T47D (cell line): Measurements from ENCODE around the gene ADAMTS17.

Experiments
- DNase-seq, 2 experiments: peaks; one replicate each; pipeline versions ENCODE4 v3.0.0 to v3.0.0-alpha.2; 2011 to 2012; ENCODE audit warnings: low read depth in 1 of 2, low spot score in 1 of 2
- JUND ChIP-seq: IDR thresholded peaks from 2 replicates; pipeline ENCODE4 v1.6.1; 2012; ENCODE audit warnings: low read depth
- in situ Hi-C: cut with HindIII; loops from 2 replicates; pipeline ENCODE4 v1.10.0; 2016; ENCODE audit warnings: low sequenced_read_pairs, low pct_unique_long_range_greater_than_20kb

ADAMTS17 gene

GRCh38 chr15:100242989-100243388 is 98.8 kb downstream of the ADAMTS17 start:
- in situ Hi-C loops: no loop called here
- DNase-seq: no peak
- TF ChIP-seq JUND: no peak

GRCh38 chr15:100241572-100242482 is 99.9 kb downstream of the ADAMTS17 start:
- in situ Hi-C loops: no loop called here
- peak in 1 of 2 experiments; percentile 67 for DNase-seq
- no peak for TF ChIP-seq JUND

- no peak for TF ChIP-seq JUND
- no peak for DNase-seq
- in situ Hi-C loops: no loop called here
Measured at GRCh38 chr15:100236981-100237720, 104.6 kb downstream of the ADAMTS17 start.

- in situ Hi-C loops: no loop called here
- TF ChIP-seq JUND: no peak
- DNase-seq: no peak
Measured at GRCh38 chr15:100235030-100235617, 106.7 kb downstream of the ADAMTS17 start.

- no peak for DNase-seq
- TF ChIP-seq JUND: no peak
- in situ Hi-C loops: no loop called here
Measured at GRCh38 chr15:100234158-100235029, 107.4 kb downstream of the ADAMTS17 start.

- in situ Hi-C loops: no loop called here
Measured at GRCh38 chr15:100230784-100231183, 111.0 kb downstream of the ADAMTS17 start.

GRCh38 chr15:100229181-100230163 is 112.3 kb downstream of the ADAMTS17 start:
- in situ Hi-C loops: no loop called here
- DNase-seq: no peak
- no peak for TF ChIP-seq JUND

More at GRCh38 chr15:100230784-100231183, 111.0 kb downstream of the ADAMTS17 start:
- DNase-seq: peak in 1 of 2 experiments; percentile 15
- TF ChIP-seq JUND: no peak

- in situ Hi-C loops: no loop called here
- no peak for TF ChIP-seq JUND
- DNase-seq: no peak
Measured at GRCh38 chr15:100227781-100228180, 114.0 kb downstream of the ADAMTS17 start.

- TF ChIP-seq JUND: no peak
- DNase-seq: no peak
- in situ Hi-C loops: no loop called here
Measured at GRCh38 chr15:100226107-100226506, 115.7 kb downstream of the ADAMTS17 start.

GRCh38 chr15:100224206-100225185 is 117.3 kb downstream of the ADAMTS17 start:
- in situ Hi-C loops: no loop called here
- DNase-seq: no peak
- TF ChIP-seq JUND: no peak
